ENCODE results near the gene COMT. TPM values are rescaled to one million over a fixed set of nuclear protein-coding genes. Genes with fewer than 3 reads are reported as not detected.

COMT gene
- total RNA-seq, 1 donor = 288 TPM

DNA sequence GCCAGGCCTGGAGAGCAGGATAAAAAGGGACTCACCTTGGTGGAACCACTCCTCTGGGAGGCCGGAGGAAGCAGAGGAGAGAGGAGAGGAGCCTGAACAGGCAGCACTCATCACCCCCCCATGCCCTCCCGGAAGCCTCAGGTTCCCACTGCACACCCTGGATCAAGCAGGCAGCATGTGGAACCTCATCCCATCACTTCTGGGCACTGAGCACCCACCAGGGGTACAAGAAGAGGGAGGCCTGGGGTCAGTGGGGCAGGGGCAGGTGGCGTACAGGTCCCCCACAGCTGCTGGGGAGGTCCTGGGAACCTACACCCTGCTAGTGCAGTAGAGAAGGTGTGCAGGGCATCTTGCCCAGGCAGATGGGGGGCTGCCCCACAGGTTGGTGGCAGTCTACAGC lies 35.1 kb downstream of the COMT start:
- H3K36me3 ChIP-seq (ENCODE audit: insufficient read depth, low read length) = no peaks in the 10 kb centered on the region
- H3K27me3 ChIP-seq (ENCODE audit: insufficient read depth, low read length) = no peaks in the 10 kb centered on the region
- H3K4me3 ChIP-seq (ENCODE audit: insufficient read depth, low read length) = no peak overlapping the region
- no peak overlapping the region for H2AFZ ChIP-seq (ENCODE audit: low read length)
- H4K20me1 ChIP-seq (ENCODE audit: insufficient read depth, low read length) = peaks cover 11% of the 10 kb centered on the region
- H3K4me1 ChIP-seq (ENCODE audit: insufficient read depth, low read length) = no peaks in the 10 kb centered on the region
- no peak overlapping the region for H3K27ac ChIP-seq (ENCODE audit: low read depth, low read length)
- TF ChIP-seq, protein P1, sequence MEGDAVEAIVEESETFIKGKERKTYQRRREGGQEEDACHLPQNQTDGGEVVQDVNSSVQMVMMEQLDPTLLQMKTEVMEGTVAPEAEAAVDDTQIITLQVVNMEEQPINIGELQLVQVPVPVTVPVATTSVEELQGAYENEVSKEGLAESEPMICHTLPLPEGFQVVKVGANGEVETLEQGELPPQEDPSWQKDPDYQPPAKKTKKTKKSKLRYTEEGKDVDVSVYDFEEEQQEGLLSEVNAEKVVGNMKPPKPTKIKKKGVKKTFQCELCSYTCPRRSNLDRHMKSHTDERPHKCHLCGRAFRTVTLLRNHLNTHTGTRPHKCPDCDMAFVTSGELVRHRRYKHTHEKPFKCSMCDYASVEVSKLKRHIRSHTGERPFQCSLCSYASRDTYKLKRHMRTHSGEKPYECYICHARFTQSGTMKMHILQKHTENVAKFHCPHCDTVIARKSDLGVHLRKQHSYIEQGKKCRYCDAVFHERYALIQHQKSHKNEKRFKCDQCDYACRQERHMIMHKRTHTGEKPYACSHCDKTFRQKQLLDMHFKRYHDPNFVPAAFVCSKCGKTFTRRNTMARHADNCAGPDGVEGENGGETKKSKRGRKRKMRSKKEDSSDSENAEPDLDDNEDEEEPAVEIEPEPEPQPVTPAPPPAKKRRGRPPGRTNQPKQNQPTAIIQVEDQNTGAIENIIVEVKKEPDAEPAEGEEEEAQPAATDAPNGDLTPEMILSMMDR (IDR thresholded peaks at IDR 0.05; ENCODE audit: extremely low read depth, low read depth, low read length) = no peak
- no peaks in the 10 kb centered on the region for H3K9me3 ChIP-seq (ENCODE audit: low read depth, low read length)
- H3K79me2 ChIP-seq (ENCODE audit: insufficient read depth, low read length) = no peaks in the 10 kb centered on the region
- DNase-seq (ENCODE audit: insufficient read length, low spot score, missing footprints) = no peak
- H3K4me2 ChIP-seq (ENCODE audit: insufficient read depth, low read length) = no peak overlapping the region

DNA sequence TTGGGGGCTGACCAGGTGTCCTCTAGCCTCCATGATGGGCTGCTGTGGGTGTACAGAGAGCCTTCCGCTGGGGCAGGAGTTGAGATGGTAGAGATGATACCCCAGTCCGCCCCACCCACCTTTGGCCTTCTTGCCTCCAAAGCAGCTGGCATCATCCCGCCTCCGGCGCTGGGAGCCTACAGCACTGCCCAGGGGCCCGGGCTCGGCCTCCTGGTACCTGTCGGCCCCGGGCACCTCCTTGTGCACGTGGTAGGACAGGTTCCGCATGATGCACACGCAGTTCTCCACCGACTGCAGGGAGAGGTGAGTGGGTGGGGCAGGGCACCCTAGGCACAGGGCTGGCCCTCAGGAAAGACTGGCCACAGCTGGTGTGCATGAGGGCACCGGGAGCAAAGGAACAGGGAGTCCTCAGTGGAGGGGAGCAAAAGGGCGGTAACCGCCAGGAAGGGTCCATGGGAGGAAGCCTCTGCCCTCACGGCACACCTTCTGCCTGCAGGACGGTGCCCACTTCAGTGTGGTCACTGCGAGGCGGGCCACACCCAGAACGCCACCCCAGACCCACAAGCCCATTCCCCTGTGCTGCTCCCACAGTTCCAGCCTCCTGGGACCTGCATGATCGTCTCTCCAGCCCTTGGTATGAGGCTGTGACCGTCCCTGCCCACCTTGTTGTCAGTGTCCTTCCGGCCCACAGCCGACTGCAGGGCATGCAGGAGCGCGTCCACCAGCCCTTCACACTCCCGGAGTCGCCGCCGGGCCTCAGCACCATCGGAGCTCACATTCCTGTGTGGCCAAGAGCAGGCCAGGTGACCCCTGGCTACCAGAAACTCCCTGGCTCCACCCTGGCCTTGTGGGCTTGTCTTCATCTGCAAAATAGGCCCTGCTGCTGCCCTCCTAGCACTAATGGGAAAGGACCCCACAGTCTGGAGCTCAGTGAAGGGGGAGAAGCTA lies 36.0 kb downstream of the COMT start:
- H3K27me3 ChIP-seq (ENCODE audit: insufficient read depth, low read length) = no peaks in the 10 kb centered on the region
- H3K36me3 ChIP-seq (ENCODE audit: insufficient read depth, low read length) = no peaks in the 10 kb centered on the region
- no peak overlapping the region for H3K27ac ChIP-seq (ENCODE audit: low read depth, low read length)
- H2AFZ ChIP-seq (ENCODE audit: low read length) = no peak overlapping the region
- no peak for DNase-seq (ENCODE audit: insufficient read length, low spot score, missing footprints)
- no peaks in the 10 kb centered on the region for H3K4me1 ChIP-seq (ENCODE audit: insufficient read depth, low read length)
- H3K79me2 ChIP-seq (ENCODE audit: insufficient read depth, low read length) = no peaks in the 10 kb centered on the region
- H3K9me3 ChIP-seq (ENCODE audit: low read depth, low read length) = no peaks in the 10 kb centered on the region
- H3K4me3 ChIP-seq (ENCODE audit: insufficient read depth, low read length) = no peak overlapping the region
- H3K4me2 ChIP-seq (ENCODE audit: insufficient read depth, low read length) = no peak overlapping the region
- peaks cover 12% of the 10 kb centered on the region for H4K20me1 ChIP-seq (ENCODE audit: insufficient read depth, low read length)
- TF ChIP-seq, protein P1 (IDR thresholded peaks at IDR 0.05; ENCODE audit: extremely low read depth, low read depth, low read length) = no peak

- Histone ChIP-seq H3K27ac (ENCODE audit: low read depth, low read length) (no peak overlapping the region), H3K36me3 (ENCODE audit: insufficient read depth, low read length) (no peaks in the 10 kb centered on the region)
Measured at GRCh38 chr22:19978748-19979147, 37.2 kb downstream of the COMT start.

More at GRCh38 chr22:19978748-19979147, 37.2 kb downstream of the COMT start:
- no peak for DNase-seq (ENCODE audit: insufficient read length, low spot score, missing footprints)
- peaks cover 24% of the 10 kb centered on the region for H4K20me1 ChIP-seq (ENCODE audit: insufficient read depth, low read length)
- no peak overlapping the region for H3K4me3 ChIP-seq (ENCODE audit: insufficient read depth, low read length)
- no peaks in the 10 kb centered on the region for H3K9me3 ChIP-seq (ENCODE audit: low read depth, low read length)
- no peak overlapping the region for H3K4me2 ChIP-seq (ENCODE audit: insufficient read depth, low read length)
- H3K79me2 ChIP-seq (ENCODE audit: insufficient read depth, low read length) = peaks cover 3% of the 10 kb centered on the region
- peaks cover under 1% of the 10 kb centered on the region for H3K4me1 ChIP-seq (ENCODE audit: insufficient read depth, low read length)
- H2AFZ ChIP-seq (ENCODE audit: low read length) = no peak overlapping the region
- no peaks in the 10 kb centered on the region for H3K27me3 ChIP-seq (ENCODE audit: insufficient read depth, low read length)
- TF ChIP-seq, protein P1 (IDR thresholded peaks at IDR 0.05; ENCODE audit: extremely low read depth, low read depth, low read length) = no peak

All from osteoblast (primary cell).